Activated naive CD8-positive, alpha-beta T cell treated with anti-CD3 and anti-CD28 coated beads for 36 hours (primary cell): ENCODE data around the gene DMD. TPM values are rescaled to one million over a fixed set of nuclear protein-coding genes. Genes with fewer than 3 reads are reported as not detected.

ENCODE experiments used
- DNase-seq: peaks from one replicate; pipeline ENCODE4 v3.0.0; 2021
- H3K27ac Mint-ChIP-seq: one replicate; pipeline ENCODE4 v1.8.0; 2022; ENCODE audit warnings: mild to moderate bottlenecking, moderate library complexity, mixed read lengths
- H3K27me3 Mint-ChIP-seq: one replicate; pipeline ENCODE4 v1.8.0; 2022; ENCODE audit warnings: mild to moderate bottlenecking, mixed read lengths
- H3K36me3 Mint-ChIP-seq: one replicate; pipeline ENCODE4 v1.8.0; 2021; ENCODE audit warnings: mild to moderate bottlenecking, mixed read lengths
- H3K4me1 Mint-ChIP-seq: one replicate; pipeline ENCODE4 v1.8.0; 2021; ENCODE audit warnings: mixed read lengths
- H3K4me3 Mint-ChIP-seq: one replicate; pipeline ENCODE4 v1.8.0; 2022; ENCODE audit warnings: mild to moderate bottlenecking, moderate library complexity, mixed read lengths
- H3K9me3 Mint-ChIP-seq: one replicate; pipeline ENCODE4 v1.8.0; 2022; ENCODE audit warnings: mixed read lengths
- total RNA-seq, 2 experiments: library from RNA; stranded (reverse); gene quantifications; one replicate each; pipeline ENCODE4 v1.2.3, GENCODE V29; 2021

Gene DMD
- total RNA-seq, 2 experiments from 2014 or later = 0.08 to 0.46 TPM

DNA sequence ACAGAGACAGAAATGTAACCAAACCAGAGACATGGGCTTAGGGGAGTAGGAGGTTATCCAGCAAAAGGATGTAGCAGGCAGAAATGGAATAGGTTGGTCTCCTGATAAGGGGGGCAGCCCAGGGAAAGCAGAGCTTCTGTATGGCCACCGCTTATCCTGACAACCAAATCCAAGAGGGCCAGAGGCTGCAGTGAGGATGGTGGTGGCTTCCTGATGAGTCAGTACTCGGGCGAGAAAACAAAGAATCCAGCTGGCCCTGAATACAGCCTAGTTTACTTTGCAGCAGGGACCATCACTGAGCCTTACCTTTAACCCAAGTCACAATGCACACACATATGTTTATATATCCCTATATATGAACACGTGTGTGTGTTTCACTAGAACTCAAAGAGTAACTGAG lies 2009.8 kb downstream of the DMD start:
- no peaks in the 10 kb centered on the region for H3K9me3 Mint-ChIP-seq
- DNase-seq = no peak
- H3K36me3 Mint-ChIP-seq = no peaks in the 10 kb centered on the region
- H3K27me3 Mint-ChIP-seq = no peaks in the 10 kb centered on the region
- H3K27ac Mint-ChIP-seq = no peak overlapping the region
- H3K4me3 Mint-ChIP-seq = no peak overlapping the region
- no peaks in the 10 kb centered on the region for H3K4me1 Mint-ChIP-seq

GRCh38 chrX:31200430-31200829 lies 2010.9 kb downstream of the DMD start:
- H3K27me3 Mint-ChIP-seq = no peaks in the 10 kb centered on the region
- H3K27ac Mint-ChIP-seq = no peak overlapping the region
- H3K4me3 Mint-ChIP-seq = no peak overlapping the region
- no peak for DNase-seq
- no peaks in the 10 kb centered on the region for H3K36me3 Mint-ChIP-seq
- H3K9me3 Mint-ChIP-seq = no peaks in the 10 kb centered on the region
- H3K4me1 Mint-ChIP-seq = no peaks in the 10 kb centered on the region

DNA sequence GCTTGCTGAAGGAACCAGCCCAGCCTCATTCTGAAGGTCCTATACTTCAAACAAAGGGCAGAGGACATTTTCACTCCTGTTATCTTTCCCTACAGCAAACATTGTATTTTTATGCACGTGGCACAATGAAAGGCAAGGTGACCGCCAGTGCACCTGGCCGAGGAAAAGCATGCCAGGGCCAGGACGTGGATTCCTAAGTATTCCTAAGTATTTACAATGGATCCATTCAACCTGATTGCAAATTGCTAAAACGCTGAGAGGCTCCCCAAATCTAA lies 2011.6 kb downstream of the DMD start:
- Mint-ChIP-seq H3K27me3 (no peaks in the 10 kb centered on the region), H3K4me3 (no peak overlapping the region), H3K9me3 (no peaks in the 10 kb centered on the region), H3K4me1 (no peaks in the 10 kb centered on the region), H3K36me3 (no peaks in the 10 kb centered on the region), H3K27ac (no peak overlapping the region)
- no peak for DNase-seq

- no peak overlapping the region for H3K27ac Mint-ChIP-seq
- no peaks in the 10 kb centered on the region for H3K36me3 Mint-ChIP-seq
- DNase-seq = no peak
- no peaks in the 10 kb centered on the region for H3K27me3 Mint-ChIP-seq
- H3K9me3 Mint-ChIP-seq = no peaks in the 10 kb centered on the region
- no peak overlapping the region for H3K4me3 Mint-ChIP-seq
- H3K4me1 Mint-ChIP-seq = no peaks in the 10 kb centered on the region
These were observed 2012.1 kb downstream of the DMD start for GRCh38 chrX:31199056-31199839.

GRCh38 chrX:31190221-31190975 lies 2021.0 kb downstream of the DMD start:
- H3K4me3 Mint-ChIP-seq = no peak overlapping the region
- no peaks in the 10 kb centered on the region for H3K9me3 Mint-ChIP-seq
- H3K27ac Mint-ChIP-seq = no peak overlapping the region
- no peaks in the 10 kb centered on the region for H3K4me1 Mint-ChIP-seq
- no peaks in the 10 kb centered on the region for H3K27me3 Mint-ChIP-seq
- no peak for DNase-seq
- no peaks in the 10 kb centered on the region for H3K36me3 Mint-ChIP-seq

- H3K27ac Mint-ChIP-seq = no peak overlapping the region
- no peaks in the 10 kb centered on the region for H3K36me3 Mint-ChIP-seq
- H3K9me3 Mint-ChIP-seq = no peaks in the 10 kb centered on the region
- no peak for DNase-seq
- no peaks in the 10 kb centered on the region for H3K4me1 Mint-ChIP-seq
- H3K27me3 Mint-ChIP-seq = no peaks in the 10 kb centered on the region
- H3K4me3 Mint-ChIP-seq = no peak overlapping the region
These were observed 2024.5 kb downstream of the DMD start for GRCh38 chrX:31186693-31187338.

DNA sequence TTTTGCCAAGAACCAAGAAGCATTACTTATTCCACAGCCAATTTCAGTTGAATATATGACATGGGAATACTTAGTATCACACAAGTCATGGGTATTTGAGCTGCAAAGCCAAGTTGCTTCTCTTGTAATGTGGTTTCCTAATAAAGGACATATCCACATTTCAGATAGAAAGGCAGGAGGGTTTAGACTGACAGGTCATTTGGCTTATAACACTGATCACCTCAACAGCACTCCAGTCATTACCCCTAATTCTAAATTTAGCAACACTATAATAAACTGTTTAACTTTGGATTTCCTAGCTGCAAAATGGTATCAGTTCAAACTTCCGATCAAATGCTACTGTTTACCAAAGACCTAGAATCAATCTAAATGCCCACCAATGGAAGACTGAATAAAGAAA lies 2025.5 kb downstream of the DMD start:
- DNase-seq = no peak
- H3K9me3 Mint-ChIP-seq = no peaks in the 10 kb centered on the region
- no peak overlapping the region for H3K4me3 Mint-ChIP-seq
- no peaks in the 10 kb centered on the region for H3K36me3 Mint-ChIP-seq
- H3K4me1 Mint-ChIP-seq = no peaks in the 10 kb centered on the region
- H3K27me3 Mint-ChIP-seq = no peaks in the 10 kb centered on the region
- no peak overlapping the region for H3K27ac Mint-ChIP-seq

DNA sequence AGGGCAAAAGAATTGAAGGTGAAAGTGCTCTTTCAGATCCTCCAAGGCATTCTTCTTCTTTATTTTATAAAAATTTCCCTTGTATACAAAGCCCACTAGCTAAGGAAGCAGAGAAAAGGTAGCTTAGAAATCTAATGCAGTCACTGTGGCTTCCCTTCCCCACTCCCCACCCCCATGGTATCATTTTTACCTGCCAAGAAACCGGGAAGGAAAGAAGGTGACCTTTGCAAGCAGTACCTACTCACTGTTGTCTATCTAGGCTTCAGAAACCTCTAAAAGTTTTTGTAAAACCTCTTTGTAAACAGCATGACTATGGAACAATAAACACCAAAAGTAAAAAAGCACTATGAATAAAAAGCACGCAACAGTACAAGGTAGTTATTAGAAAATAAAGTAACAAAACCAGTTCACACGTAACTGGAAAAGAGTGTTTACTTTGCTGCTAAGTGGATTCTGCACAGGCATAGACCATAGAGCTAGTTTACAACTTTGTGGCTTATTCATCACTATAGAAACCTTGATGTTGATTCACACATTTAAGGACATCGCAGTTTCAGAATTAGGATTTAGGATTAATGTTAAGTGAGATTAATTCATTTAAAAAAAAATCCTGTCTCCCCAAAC lies 2029.9 kb downstream of the DMD start:
- no peaks in the 10 kb centered on the region for H3K36me3 Mint-ChIP-seq
- H3K27ac Mint-ChIP-seq = no peak overlapping the region
- H3K4me3 Mint-ChIP-seq = no peak overlapping the region
- no peak for DNase-seq
- H3K4me1 Mint-ChIP-seq = no peaks in the 10 kb centered on the region
- H3K9me3 Mint-ChIP-seq = no peaks in the 10 kb centered on the region
- no peaks in the 10 kb centered on the region for H3K27me3 Mint-ChIP-seq

DNA sequence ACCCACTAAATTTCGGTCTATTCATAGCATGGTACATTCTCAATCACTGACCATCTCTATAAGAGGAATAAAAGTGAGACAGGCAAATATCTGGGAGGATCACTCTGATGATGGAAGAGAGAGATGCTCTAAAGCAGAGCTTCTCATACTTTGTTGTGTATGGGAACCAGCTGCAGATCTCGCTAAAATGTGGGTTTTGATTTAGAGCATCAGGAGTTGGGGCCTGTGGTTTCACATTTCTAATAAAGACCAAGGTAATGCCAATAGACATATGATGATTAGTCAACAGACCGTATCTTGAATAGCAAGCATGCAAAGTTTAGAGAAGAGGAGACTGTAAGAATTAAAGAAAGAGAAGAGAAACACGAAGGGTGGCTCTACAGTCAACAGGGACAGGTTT lies 2032.1 kb downstream of the DMD start:
- Mint-ChIP-seq H3K4me1 (no peaks in the 10 kb centered on the region), H3K36me3 (no peaks in the 10 kb centered on the region), H3K27ac (no peak overlapping the region), H3K4me3 (no peak overlapping the region), H3K27me3 (no peaks in the 10 kb centered on the region), H3K9me3 (no peaks in the 10 kb centered on the region)
- DNase-seq = no peak

DNA sequence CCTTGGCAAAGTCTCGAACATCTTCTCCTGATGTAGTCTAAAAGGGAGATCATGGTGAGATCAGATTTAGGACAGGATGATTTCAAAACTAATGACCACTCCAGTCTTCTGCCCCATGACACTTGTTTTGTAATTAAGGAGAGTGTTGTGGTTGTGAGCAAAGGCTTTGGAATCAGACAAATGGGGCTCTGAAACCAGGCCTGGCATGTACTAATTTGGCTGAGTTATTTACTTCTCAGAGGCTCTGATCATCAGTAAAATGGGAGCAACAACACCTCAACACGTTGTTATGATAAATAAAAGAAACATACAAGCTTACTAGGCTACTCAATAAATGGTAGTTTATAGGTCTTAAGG lies 2032.6 kb downstream of the DMD start:
- no peak overlapping the region for H3K27ac Mint-ChIP-seq

GRCh38 chrX:31178064-31178768 lies 2033.1 kb downstream of the DMD start:
- Mint-ChIP-seq H3K4me1 (no peaks in the 10 kb centered on the region), H3K9me3 (no peaks in the 10 kb centered on the region), H3K27me3 (no peaks in the 10 kb centered on the region), H3K4me3 (no peak overlapping the region), H3K27ac (no peak overlapping the region), H3K36me3 (no peaks in the 10 kb centered on the region)
- no peak for DNase-seq

More for the DNA sequence above, 2032.6 kb downstream of the DMD start:
- Mint-ChIP-seq H3K4me3 (no peak overlapping the region), H3K36me3 (no peaks in the 10 kb centered on the region), H3K9me3 (no peaks in the 10 kb centered on the region), H3K27me3 (no peaks in the 10 kb centered on the region), H3K4me1 (no peaks in the 10 kb centered on the region)
- no peak for DNase-seq

DNA sequence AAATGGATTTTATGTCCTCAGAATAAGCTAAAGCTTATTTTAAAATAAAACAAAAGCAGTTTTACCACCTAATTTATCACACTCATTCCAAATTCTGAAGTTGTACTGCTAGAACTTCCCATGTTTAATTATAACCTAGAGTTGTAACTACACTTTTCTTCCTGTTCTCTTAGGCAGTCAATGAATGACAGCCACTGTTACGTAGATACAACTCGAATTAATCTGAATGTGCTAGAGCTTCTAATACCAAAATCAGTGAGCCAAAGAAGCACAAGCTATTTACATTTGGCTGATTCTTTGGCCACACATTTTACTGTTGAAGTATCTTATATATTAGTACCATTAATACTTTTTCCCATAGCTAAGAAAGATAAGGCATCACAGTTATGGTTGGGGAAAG lies 2040.6 kb downstream of the DMD start:
- Mint-ChIP-seq H3K9me3 (no peaks in the 10 kb centered on the region), H3K36me3 (no peaks in the 10 kb centered on the region), H3K27me3 (peaks cover 3% of the 10 kb centered on the region), H3K4me3 (no peak overlapping the region), H3K4me1 (no peaks in the 10 kb centered on the region), H3K27ac (no peak overlapping the region)
- DNase-seq = no peak

DNA sequence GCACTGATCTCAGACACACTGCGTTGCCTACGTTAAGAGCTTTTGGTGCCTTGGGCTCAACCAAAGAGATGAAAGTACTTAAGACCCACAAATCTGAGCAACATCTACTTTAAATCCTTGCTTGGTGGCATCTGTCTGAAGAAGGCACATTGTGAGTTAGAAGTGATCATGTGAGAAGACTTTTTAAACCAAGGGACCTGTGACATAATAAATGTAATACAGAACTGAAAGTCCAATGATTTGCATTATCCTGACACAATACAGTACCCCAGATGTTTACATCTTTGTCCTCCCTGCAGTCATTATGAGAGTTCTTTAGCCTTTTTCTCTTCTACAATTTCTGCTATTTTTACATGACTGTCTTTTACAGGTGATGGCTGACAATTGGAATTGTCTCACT lies 2042.8 kb downstream of the DMD start:
- no peak overlapping the region for H3K4me3 Mint-ChIP-seq
- no peaks in the 10 kb centered on the region for H3K36me3 Mint-ChIP-seq
- H3K9me3 Mint-ChIP-seq = no peaks in the 10 kb centered on the region
- H3K27ac Mint-ChIP-seq = no peak overlapping the region
- H3K4me1 Mint-ChIP-seq = no peaks in the 10 kb centered on the region
- no peak for DNase-seq
- peaks cover 3% of the 10 kb centered on the region for H3K27me3 Mint-ChIP-seq

DNA sequence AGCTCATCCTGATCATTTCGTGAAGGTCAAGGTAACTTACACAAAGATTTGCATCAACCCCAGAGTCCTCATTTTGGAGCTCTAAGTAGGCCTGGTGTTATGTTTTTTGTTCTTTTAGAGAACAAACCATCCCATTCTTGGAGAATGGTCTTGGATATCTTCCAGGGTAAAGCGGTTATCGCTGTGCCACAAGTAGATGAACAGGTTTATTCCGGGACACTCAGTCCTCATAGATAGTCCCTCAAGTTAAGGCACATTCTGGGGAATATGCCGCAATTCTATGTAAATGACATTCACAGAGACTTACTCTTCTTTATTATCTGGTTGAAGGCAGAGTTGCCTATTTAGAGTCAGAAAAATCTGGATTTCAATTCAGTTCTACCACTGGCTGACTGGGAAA lies 2044.5 kb downstream of the DMD start:
- no peak overlapping the region for H3K4me3 Mint-ChIP-seq
- peaks cover 3% of the 10 kb centered on the region for H3K27me3 Mint-ChIP-seq
- DNase-seq = no peak
- no peaks in the 10 kb centered on the region for H3K4me1 Mint-ChIP-seq
- H3K9me3 Mint-ChIP-seq = no peaks in the 10 kb centered on the region
- no peak overlapping the region for H3K27ac Mint-ChIP-seq
- H3K36me3 Mint-ChIP-seq = no peaks in the 10 kb centered on the region

DNA sequence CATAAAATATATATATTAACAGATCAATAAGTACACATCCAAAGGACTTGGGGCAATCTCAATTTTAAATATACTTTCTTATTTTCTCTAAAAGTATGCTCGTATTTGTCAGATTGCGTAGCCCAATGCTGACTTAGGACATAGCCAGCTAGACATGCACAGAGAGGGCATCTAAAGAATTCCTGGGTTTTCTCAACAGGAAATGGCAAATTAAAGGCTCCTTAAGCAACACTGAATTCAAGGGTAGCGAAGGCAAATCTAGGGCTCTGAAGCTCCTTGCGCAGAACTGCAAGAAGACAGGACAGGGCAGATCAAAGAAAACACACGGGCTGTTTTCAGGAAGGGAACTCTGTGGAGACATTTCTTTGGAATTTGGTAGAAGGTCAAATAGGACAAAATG lies 2044.9 kb downstream of the DMD start:
- H3K9me3 Mint-ChIP-seq = no peaks in the 10 kb centered on the region
- H3K4me3 Mint-ChIP-seq = no peak overlapping the region
- DNase-seq = no peak
- no peaks in the 10 kb centered on the region for H3K4me1 Mint-ChIP-seq
- peaks cover 3% of the 10 kb centered on the region for H3K27me3 Mint-ChIP-seq
- H3K27ac Mint-ChIP-seq = no peak overlapping the region
- no peaks in the 10 kb centered on the region for H3K36me3 Mint-ChIP-seq
